ENCODE results near the gene SLC24A4.

DNA sequence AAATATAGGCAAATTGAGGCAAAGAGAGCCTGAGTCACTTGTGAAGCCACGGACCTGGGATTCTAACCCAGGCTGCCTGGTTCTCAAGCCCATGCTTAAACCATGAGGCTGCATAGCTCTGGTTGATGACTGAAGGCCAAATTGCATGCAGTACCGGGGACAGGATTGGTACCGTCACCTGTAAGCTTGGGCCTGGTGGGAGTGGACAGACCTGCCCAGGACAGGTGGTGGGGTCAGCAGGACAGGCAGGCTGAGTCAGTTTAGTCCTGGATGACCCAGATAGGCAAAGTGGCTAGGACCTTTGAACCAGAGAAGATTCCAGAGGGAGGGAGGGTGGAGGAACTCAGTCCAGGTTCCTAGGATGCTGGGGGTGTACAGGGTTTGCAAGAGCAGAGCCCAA is 216.5 kb downstream of the SLC24A4 start:
- TF ChIP-seq, protein P1, sequence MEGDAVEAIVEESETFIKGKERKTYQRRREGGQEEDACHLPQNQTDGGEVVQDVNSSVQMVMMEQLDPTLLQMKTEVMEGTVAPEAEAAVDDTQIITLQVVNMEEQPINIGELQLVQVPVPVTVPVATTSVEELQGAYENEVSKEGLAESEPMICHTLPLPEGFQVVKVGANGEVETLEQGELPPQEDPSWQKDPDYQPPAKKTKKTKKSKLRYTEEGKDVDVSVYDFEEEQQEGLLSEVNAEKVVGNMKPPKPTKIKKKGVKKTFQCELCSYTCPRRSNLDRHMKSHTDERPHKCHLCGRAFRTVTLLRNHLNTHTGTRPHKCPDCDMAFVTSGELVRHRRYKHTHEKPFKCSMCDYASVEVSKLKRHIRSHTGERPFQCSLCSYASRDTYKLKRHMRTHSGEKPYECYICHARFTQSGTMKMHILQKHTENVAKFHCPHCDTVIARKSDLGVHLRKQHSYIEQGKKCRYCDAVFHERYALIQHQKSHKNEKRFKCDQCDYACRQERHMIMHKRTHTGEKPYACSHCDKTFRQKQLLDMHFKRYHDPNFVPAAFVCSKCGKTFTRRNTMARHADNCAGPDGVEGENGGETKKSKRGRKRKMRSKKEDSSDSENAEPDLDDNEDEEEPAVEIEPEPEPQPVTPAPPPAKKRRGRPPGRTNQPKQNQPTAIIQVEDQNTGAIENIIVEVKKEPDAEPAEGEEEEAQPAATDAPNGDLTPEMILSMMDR (IDR thresholded peaks at IDR 0.05; ENCODE audit: poor library complexity): no peak
- TF ChIP-seq EZH2 (IDR thresholded peaks at IDR 0.05; ENCODE audit: borderline replicate concordance): no peak

Measured in hepatocyte (in vitro differentiated cells).